GM21529 (cell line): ENCODE data around the gene SMARCC1.
"Not testable (repeated sequence)": the region's sequence is repeated elsewhere in the genome, so short reads cannot be mapped to it uniquely, and the experiment has no call there.

Source experiments
- ATAC-seq: cut with Tn5 transposase; IDR thresholded peaks from one replicate; pipeline ENCODE4 v1.9.1; 2021; ENCODE audit not compliant: unreplicated experiment

Gene SMARCC1

GRCh38 chr3:47772047-47772446, 9.6 kb downstream of the SMARCC1 start:
- ATAC-seq: no peak

GRCh38 chr3:47766186-47766585, 15.5 kb downstream of the SMARCC1 start:
- ATAC-seq: no peak

GRCh38 chr3:47762233-47762632, 19.5 kb downstream of the SMARCC1 start:
- ATAC-seq: no peak

GRCh38 chr3:47761046-47761445, 20.6 kb downstream of the SMARCC1 start:
- no peak for ATAC-seq

GRCh38 chr3:47760207-47760606, 21.5 kb downstream of the SMARCC1 start:
- ATAC-seq: not testable (repeated sequence)

GRCh38 chr3:47758261-47759025, 23.2 kb downstream of the SMARCC1 start:
- no peak for ATAC-seq

- ATAC-seq: no peak
Measured at GRCh38 chr3:47752716-47753115, 29.0 kb downstream of the SMARCC1 start.

GRCh38 chr3:47750811-47751354, 30.8 kb downstream of the SMARCC1 start:
- ATAC-seq: not testable (repeated sequence)

GRCh38 chr3:47747558-47747957, 34.1 kb downstream of the SMARCC1 start:
- no peak for ATAC-seq

- ATAC-seq: no peak
Measured at GRCh38 chr3:47746264-47746663, 35.4 kb downstream of the SMARCC1 start.

- no peak for ATAC-seq
Measured at GRCh38 chr3:47743855-47744254, 37.8 kb downstream of the SMARCC1 start.

GRCh38 chr3:47743352-47743751, 38.3 kb downstream of the SMARCC1 start:
- not testable (repeated sequence) for ATAC-seq

- ATAC-seq: no peak
Measured at GRCh38 chr3:47741925-47742324, 39.8 kb downstream of the SMARCC1 start.

- ATAC-seq: no peak
Measured at GRCh38 chr3:47732143-47732542, 49.5 kb downstream of the SMARCC1 start.

- ATAC-seq: no peak
Measured at GRCh38 chr3:47731061-47731460, 50.6 kb downstream of the SMARCC1 start.

GRCh38 chr3:47722859-47723258, 58.8 kb downstream of the SMARCC1 start:
- no peak for ATAC-seq

- ATAC-seq: not testable (repeated sequence)
Measured at GRCh38 chr3:47717448-47717847, 64.2 kb downstream of the SMARCC1 start.

- ATAC-seq: no peak
Measured at GRCh38 chr3:47716656-47717055, 65.0 kb downstream of the SMARCC1 start.

- ATAC-seq: no peak
Measured at GRCh38 chr3:47715928-47716327, 65.8 kb downstream of the SMARCC1 start.

- no peak for ATAC-seq
Measured at GRCh38 chr3:47714606-47715005, 67.1 kb downstream of the SMARCC1 start.

- ATAC-seq: no peak
Measured at GRCh38 chr3:47713655-47714054, 68.0 kb downstream of the SMARCC1 start.

- ATAC-seq: no peak
Measured at GRCh38 chr3:47712398-47712797, 69.3 kb downstream of the SMARCC1 start.

- no peak for ATAC-seq
Measured at GRCh38 chr3:47711596-47711995, 70.1 kb downstream of the SMARCC1 start.
